B cell (primary cell): ENCODE results near the gene SMAD7. TPM values are rescaled to one million over a fixed set of nuclear protein-coding genes. Genes with fewer than 3 reads are reported as not detected.

Source experiments
- ATAC-seq: fragments of 200-7000 bp; cut with Tn5 transposase; one replicate; pipeline ENCODE4 v1.10.0; 2021; ENCODE audit warnings: low read depth, mild to moderate bottlenecking, moderate number of reproducible peaks, moderate library complexity
- CTCF ChIA-PET: fragments of 350-600 bp; sonication (Branson Sonifier 250); formaldehyde crosslinking; loops from one replicate; lab custom pipeline; 2021; ENCODE audit warnings: antibody characterized with exemption, inconsistent platforms; lab: Charles Lee
- POLR2A ChIA-PET: fragments of 350-600 bp; sonication (Branson Sonifier 250); formaldehyde crosslinking; loops from one replicate; lab custom pipeline; 2021; ENCODE audit warnings: antibody characterized with exemption; lab: Charles Lee
- DNase-seq: peaks from one replicate; pipeline ENCODE4 v3.0.0; 2013
- H2AFZ ChIP-seq: 2 replicates; pipeline ENCODE4 v1.6.1; 2012; ENCODE audit warnings: mild to moderate bottlenecking, low read depth, low read length; ENCODE audit not compliant: insufficient read depth, poor library complexity, severe bottlenecking
- H3K27ac ChIP-seq, 2 donors: 1 replicate in 1 of 2; 2 replicates in 1 of 2; pipeline ENCODE4 v1.5.1; 2012 to 2013; ENCODE audit warnings: low read length in 2 of 2, mild to moderate bottlenecking in 2 of 2, moderate library complexity in 1 of 2
- H3K27me3 ChIP-seq, 4 experiments: fragments of 200-600 bp in 1 of 4; sonication (generic) in 1 of 4; replicated peaks in 1 of 4; 1 replicate in 2 of 4; 2 replicates in 2 of 4; pipeline versions ENCODE4 v1.6.1 to v1.7.0; 2013 to 2016; ENCODE audit warnings: low read length in 3 of 4, mild to moderate bottlenecking in 2 of 4, mixed read lengths in 1 of 4, moderate library complexity in 1 of 4; ENCODE audit not compliant: insufficient read depth in 4 of 4, control insufficient read depth in 3 of 4; ENCODE audit errors: control extremely low read depth in 1 of 4
- H3K36me3 ChIP-seq, 2 experiments: replicated peaks in 1 of 2; 1 replicate in 1 of 2; 2 replicates in 1 of 2; pipeline versions ENCODE4 v1.6.1 to v1.7.1; 2013; ENCODE audit warnings: low read length in 1 of 2; ENCODE audit not compliant: insufficient read depth in 2 of 2, control insufficient read depth in 1 of 2; ENCODE audit errors: control extremely low read depth in 1 of 2, extremely low read depth in 1 of 2
- H3K4me1 ChIP-seq, 2 donors: fragments of 200-600 bp in 1 of 2; sonication (generic) in 1 of 2; 1 replicate in 1 of 2; 2 replicates in 1 of 2; pipeline versions ENCODE4 v1.5.1 to v1.6.1; 2013 to 2017; ENCODE audit warnings: low read length in 2 of 2; ENCODE audit not compliant: control insufficient read depth in 2 of 2, insufficient read depth in 2 of 2
- H3K4me2 ChIP-seq: replicated peaks from 2 replicates; pipeline ENCODE3; 2012; ENCODE audit warnings: mild to moderate bottlenecking, low read depth, low read length; ENCODE audit not compliant: poor library complexity, severe bottlenecking
- H3K4me3 ChIP-seq, 5 experiments: fragments of 200-600 bp in 1 of 5; sonication (generic) in 1 of 5; 1 replicate in 3 of 5; 2 replicates in 2 of 5; pipeline versions ENCODE4 v1.5.1 to v1.7.0; 2011 to 2016; ENCODE audit warnings: low read length in 4 of 5, mild to moderate bottlenecking in 4 of 5, low read depth in 2 of 5, control low read depth in 1 of 5, moderate library complexity in 1 of 5; ENCODE audit not compliant: insufficient read depth in 1 of 5; ENCODE audit errors: control extremely low read depth in 1 of 5, extremely low read depth in 1 of 5
- H3K79me2 ChIP-seq: fragments of 200-600 bp; sonication (generic); one replicate; pipeline ENCODE4 v1.6.0; 2016; ENCODE audit warnings: low read length; ENCODE audit not compliant: control insufficient read depth, insufficient read depth
- H3K9ac ChIP-seq: fragments of 200-600 bp; sonication (generic); 2 replicates; pipeline ENCODE4 v1.6.1; 2017; ENCODE audit warnings: mild to moderate bottlenecking, low read length, moderate library complexity
- H3K9me3 ChIP-seq, 3 donors: one replicate each; pipeline versions ENCODE4 v1.6.1 to v1.7.1; 2013; ENCODE audit warnings: low read length in 2 of 3; ENCODE audit not compliant: control insufficient read depth in 2 of 3, insufficient read depth in 1 of 3; ENCODE audit errors: control extremely low read depth in 1 of 3
- H4K20me1 ChIP-seq: 2 replicates; pipeline ENCODE4 v1.6.0; 2012; ENCODE audit warnings: mild to moderate bottlenecking, low read length; ENCODE audit not compliant: insufficient read depth, control insufficient read depth, poor library complexity, severe bottlenecking
- H3K27ac Mint-ChIP-seq: one replicate; pipeline ENCODE4 v1.8.0; 2021; ENCODE audit warnings: mixed read lengths
- H3K27me3 Mint-ChIP-seq: one replicate; pipeline ENCODE4 v1.8.0; 2021; ENCODE audit warnings: mixed read lengths
- H3K4me1 Mint-ChIP-seq: one replicate; pipeline ENCODE4 v1.8.0; 2021; ENCODE audit warnings: mixed read lengths
- H3K4me3 Mint-ChIP-seq: one replicate; pipeline ENCODE4 v1.8.0; 2021; ENCODE audit warnings: mixed read lengths
- H3K9me3 Mint-ChIP-seq: one replicate; pipeline ENCODE4 v1.8.0; 2022; ENCODE audit warnings: mixed read lengths; ENCODE audit not compliant: insufficient read depth
- CTCF ChIP-seq: fragments of 200-600 bp; IDR thresholded peaks from one replicate; pipeline ENCODE4 v1.8.0; 2022; ENCODE audit warnings: antibody characterized with exemption, mild to moderate bottlenecking
- EZH2 ChIP-seq: IDR thresholded peaks from 2 replicates; pipeline ENCODE4 v1.6.1; 2012; ENCODE audit warnings: borderline replicate concordance, low read depth, mild to moderate bottlenecking, moderate library complexity, low read length; ENCODE audit not compliant: insufficient read depth, poor library complexity, severe bottlenecking
- WGBS: methylation state at CpG from one replicate; pipeline ENCODE4 v1.1.5; 2013; ENCODE audit warnings: missing lambda C conversion rate; ENCODE audit not compliant: insufficient coverage; 5-methylcytosine and 5-hydroxymethylcytosine counted together
- intact Hi-C: fragments of 100-400 bp; cut with micrococcal nuclease; formaldehyde crosslinking; loops from one replicate; pipeline ENCODE4 v1.10.0; 2022
- polyA plus RNA-seq: library from polyadenylated mRNA; depleted of rRNA; stranded (reverse); fragments of >200 nt; gene quantifications from 2 replicates; pipeline ENCODE4 v1.2.3, GENCODE V29; 2012
- total RNA-seq, 2 donors: library from RNA; stranded (reverse); fragments of 120-200 nt in 1 of 2; gene quantifications; 1 replicate in 1 of 2; 2 replicates in 1 of 2; pipeline versions ENCODE4 v1.2.3 to v1.2.4, GENCODE V29; 2013 to 2022

SMAD7 gene
- total and polyA plus RNA-seq, 2 donors (not counting 1 experiment from before 2014, with no cell fraction given): 10.1 to 20.9 TPM

GRCh38 chr18:48986851-48987761 lies 36.3 kb upstream of the SMAD7 start:
- POLR2A ChIA-PET: no interaction called here
- H3K9ac ChIP-seq: no peak overlapping the region

More at GRCh38 chr18:48986851-48987761, 36.3 kb upstream of the SMAD7 start:
- 88% methylated on average over 16 of the region's 20 CpGs for WGBS
- no peak overlapping the region for H3K27ac Mint-ChIP-seq
- Histone ChIP-seq H3K4me1 (peaks cover under 1 to 3% of the 10 kb centered on the region in 2 donors), H3K27me3 (peaks cover 0 to 3% (median 0%) of the 10 kb centered on the region in 4 experiments), H3K27ac (no peak overlapping the region), H3K9me3 (no peaks in the 10 kb centered on the region), H3K36me3 (no peaks in the 10 kb centered on the region), H3K4me3 (no peak overlapping the region), H2AFZ (no peak overlapping the region), H3K4me2 (no peak overlapping the region), H4K20me1 (no peaks in the 10 kb centered on the region), H3K79me2 (no peaks in the 10 kb centered on the region)
- peaks cover 13% of the 10 kb centered on the region for H3K27me3 Mint-ChIP-seq
- intact Hi-C loops: no loop called here
- TF ChIP-seq CTCF: no peak
- no peak for TF ChIP-seq EZH2
- DNase-seq (no peak), ATAC-seq (no peak)
- H3K4me3 Mint-ChIP-seq: no peak overlapping the region
- CTCF ChIA-PET: interaction anchor here (0.7 to 1.0 kb wide), 2 partner anchors 49 to 99 kb away, joined by 3 to 5 read pairs; no protein-coding TSS in a partner anchor
- no peaks in the 10 kb centered on the region for H3K4me1 Mint-ChIP-seq
- no peaks in the 10 kb centered on the region for H3K9me3 Mint-ChIP-seq
